Upper lobe of left lung (tissue), 6 donors: ENCODE results near the gene ENTHD1. TPM values are rescaled to one million over a fixed set of nuclear protein-coding genes. Genes with fewer than 3 reads are reported as not detected.

Experiments used
- ATAC-seq, 2 donors: fragments of 200-7000 bp; cut with Tn5 transposase; one replicate each; pipeline ENCODE4 v1.9.1; 2022; ENCODE audit warnings: mild to moderate bottlenecking in 2 of 2, moderate library complexity in 2 of 2; ENCODE audit not compliant: low FRiP score in 2 of 2
- DNase-seq, 2 donors: peaks; one replicate each; pipeline ENCODE4 v3.0.0-alpha.2; 2019 to 2020
- H3K27ac ChIP-seq, 4 donors: fragments of 200-600 bp; sonication (generic); one replicate each; pipeline ENCODE4 v1.5.1; 2016 to 2019
- H3K27me3 ChIP-seq, 4 donors: fragments of 200-600 bp; sonication (generic); one replicate each; pipeline ENCODE4 v1.5.1; 2017 to 2019
- H3K36me3 ChIP-seq, 4 donors: fragments of 200-600 bp; sonication (generic); one replicate each; pipeline ENCODE4 v1.5.1; 2016 to 2019
- H3K4me1 ChIP-seq, 4 donors: fragments of 200-600 bp; sonication (generic); one replicate each; pipeline ENCODE4 v1.5.1; 2018 to 2019
- H3K4me3 ChIP-seq, 4 donors: fragments of 200-600 bp; sonication (generic); one replicate each; pipeline ENCODE4 v1.5.1; 2017 to 2019; ENCODE audit warnings: mild to moderate bottlenecking in 2 of 4, moderate library complexity in 1 of 4
- H3K9me3 ChIP-seq, 4 donors: fragments of 200-600 bp; sonication (generic); one replicate each; pipeline ENCODE4 v1.5.1; 2018 to 2019
- EP300 ChIP-seq, 4 donors: sonication (generic); formaldehyde crosslinking; IDR thresholded peaks; one replicate each; pipeline ENCODE4 v1.5.1; 2017; ENCODE audit warnings: antibody characterized with exemption in 4 of 4, control low read depth in 2 of 4
- POLR2A ChIP-seq, 4 donors: fragments of 450-650 bp; IDR thresholded peaks; one replicate each; pipeline ENCODE4 v1.5.1; 2016 to 2017; ENCODE audit warnings: antibody characterized with exemption in 4 of 4, mild to moderate bottlenecking in 2 of 4
- POLR2AphosphoS5 ChIP-seq, 2 donors: sonication (generic); formaldehyde crosslinking; IDR thresholded peaks; one replicate each; pipeline ENCODE4 v1.5.1; 2017; ENCODE audit warnings: antibody characterized with exemption in 2 of 2
- WGBS, 2 donors: methylation state at CpG; one replicate each; pipeline ENCODE4 v1.1.5; 2017 to 2018; 5-methylcytosine and 5-hydroxymethylcytosine counted together
- total RNA-seq, 6 donors: library from RNA; depleted of rRNA in 4 of 6; stranded (reverse); fragments of >200 nt in 4 of 6; gene quantifications; one replicate each; pipeline versions ENCODE4 v1.1.0 to v1.2.1, GENCODE V29; 2016 to 2021
- TF ChIP-seq, protein P1 (sequence below), 6 experiments: fragments of 450-650 bp in 4 of 6; fragments of 200-600 bp in 2 of 6; sonication (generic) in 2 of 6; IDR thresholded peaks; one replicate each; pipeline ENCODE4 v1.5.1; 2016 to 2019; ENCODE audit warnings: antibody characterized with exemption in 6 of 6
- donor health status: DM: no; HTN: no; CAD: no; lungs with moderate emphysema.
- donor health status: DM: no; HTN: yes; CAD: no; lungs with severe emphysema.

ENTHD1 gene
- total RNA-seq, 6 donors from 2014 or later: 0.09 TPM; not detected in 5

DNA sequence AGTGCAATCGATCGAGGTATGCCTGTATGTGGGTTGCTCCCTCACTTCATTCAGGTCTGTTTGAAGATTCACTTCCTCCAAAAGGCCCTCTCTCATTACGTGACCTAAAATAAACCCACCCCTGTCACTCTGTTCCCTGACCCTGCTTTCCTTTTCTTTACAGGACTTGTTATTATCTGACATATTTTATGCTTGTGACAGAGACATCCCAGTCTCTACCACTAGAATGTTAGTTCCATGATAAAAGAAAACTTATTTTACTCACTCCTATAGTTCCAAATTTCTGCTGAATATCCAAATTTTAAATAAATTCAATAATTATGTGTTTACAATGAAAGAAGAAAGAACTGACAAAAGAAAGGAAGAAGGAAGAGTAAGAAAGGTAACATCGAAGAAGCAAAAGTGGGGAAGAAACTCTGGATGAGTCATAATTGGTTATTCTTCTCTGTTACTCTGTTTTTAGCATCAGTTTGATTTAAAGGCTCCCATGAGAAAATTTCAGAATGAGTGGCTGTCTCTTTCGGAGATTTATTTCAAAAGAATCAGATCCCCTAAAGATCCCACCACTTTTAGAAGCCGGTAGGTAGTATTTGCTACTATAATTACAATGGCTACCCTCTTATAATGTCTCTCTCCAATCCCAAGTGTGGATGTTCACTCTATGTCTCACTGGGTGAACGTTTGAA, 33.5 kb downstream of the ENTHD1 start:
- DNase-seq (no peak), ATAC-seq (no peak)
- TF ChIP-seq EP300 (IDR thresholded peaks at IDR 0.05): no peak
- TF ChIP-seq, protein P1, sequence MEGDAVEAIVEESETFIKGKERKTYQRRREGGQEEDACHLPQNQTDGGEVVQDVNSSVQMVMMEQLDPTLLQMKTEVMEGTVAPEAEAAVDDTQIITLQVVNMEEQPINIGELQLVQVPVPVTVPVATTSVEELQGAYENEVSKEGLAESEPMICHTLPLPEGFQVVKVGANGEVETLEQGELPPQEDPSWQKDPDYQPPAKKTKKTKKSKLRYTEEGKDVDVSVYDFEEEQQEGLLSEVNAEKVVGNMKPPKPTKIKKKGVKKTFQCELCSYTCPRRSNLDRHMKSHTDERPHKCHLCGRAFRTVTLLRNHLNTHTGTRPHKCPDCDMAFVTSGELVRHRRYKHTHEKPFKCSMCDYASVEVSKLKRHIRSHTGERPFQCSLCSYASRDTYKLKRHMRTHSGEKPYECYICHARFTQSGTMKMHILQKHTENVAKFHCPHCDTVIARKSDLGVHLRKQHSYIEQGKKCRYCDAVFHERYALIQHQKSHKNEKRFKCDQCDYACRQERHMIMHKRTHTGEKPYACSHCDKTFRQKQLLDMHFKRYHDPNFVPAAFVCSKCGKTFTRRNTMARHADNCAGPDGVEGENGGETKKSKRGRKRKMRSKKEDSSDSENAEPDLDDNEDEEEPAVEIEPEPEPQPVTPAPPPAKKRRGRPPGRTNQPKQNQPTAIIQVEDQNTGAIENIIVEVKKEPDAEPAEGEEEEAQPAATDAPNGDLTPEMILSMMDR (IDR thresholded peaks at IDR 0.05): no peak
- WGBS, 2 donors: 63 to 65% methylated on average over 7 of the region's 7 CpGs
- Histone ChIP-seq H3K9me3 (no peaks in the 10 kb centered on the region), H3K4me3 (no peak overlapping the region), H3K27me3 (no peaks in the 10 kb centered on the region), H3K36me3 (no peaks in the 10 kb centered on the region), H3K27ac (no peak overlapping the region), H3K4me1 (no peaks in the 10 kb centered on the region)

DNA sequence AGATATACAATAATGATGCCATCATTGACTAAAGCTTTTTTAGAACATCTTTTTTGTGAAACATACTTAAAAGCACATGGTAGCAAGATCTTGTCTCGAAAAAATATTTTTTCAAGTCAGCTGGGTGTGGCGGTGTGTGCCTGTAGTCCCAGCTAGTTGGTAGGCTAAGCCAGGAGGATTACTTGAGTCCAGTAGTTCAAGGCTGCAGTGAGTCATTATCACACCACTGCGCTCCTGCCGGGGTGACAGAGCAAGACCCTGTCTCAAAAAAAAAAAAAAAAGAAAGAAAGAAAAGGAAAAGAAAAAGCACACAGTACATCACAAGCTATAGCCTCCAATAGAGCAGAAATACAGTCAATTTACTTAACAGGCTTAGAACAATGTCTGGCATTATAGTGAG, 37.0 kb downstream of the ENTHD1 start:
- no peaks in the 10 kb centered on the region for H3K27me3 ChIP-seq
- H3K4me1 ChIP-seq: no peaks in the 10 kb centered on the region
- DNase-seq: no peak
- H3K9me3 ChIP-seq: no peaks in the 10 kb centered on the region
- ATAC-seq: no peak
- TF ChIP-seq EP300 (IDR thresholded peaks at IDR 0.05) (no peak), POLR2AphosphoS5 (IDR thresholded peaks at IDR 0.05) (no peak), POLR2A (IDR thresholded peaks at IDR 0.05) (no peak)
- TF ChIP-seq, protein P1 (IDR thresholded peaks at IDR 0.05): no peak
- H3K4me3 ChIP-seq: no peak overlapping the region
- no peaks in the 10 kb centered on the region for H3K36me3 ChIP-seq
- 82 to 88% methylated on average over 4 of the region's 4 CpGs for WGBS, 2 donors
- H3K27ac ChIP-seq: no peak overlapping the region

DNA sequence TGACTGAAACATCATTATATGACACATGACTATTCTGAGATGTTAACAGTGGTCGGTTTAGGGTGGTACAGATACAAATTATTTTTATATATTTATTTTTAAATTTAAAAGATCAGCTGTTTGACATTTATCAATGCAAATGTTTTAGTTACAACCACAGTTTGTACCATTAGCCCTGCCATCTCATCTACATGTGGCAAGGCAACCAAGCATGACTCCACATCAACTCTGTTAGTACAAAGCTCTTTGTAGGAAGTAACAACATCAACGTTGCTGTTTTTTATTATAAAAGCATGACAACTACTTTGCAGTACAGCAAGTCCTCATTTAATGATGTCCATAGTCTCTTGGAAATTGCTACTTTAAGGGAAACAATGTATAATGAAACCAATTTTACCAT, 40.8 kb downstream of the ENTHD1 start:
- DNase-seq (no peak), ATAC-seq (no peak)
- no peaks in the 10 kb centered on the region for H3K4me1 ChIP-seq
- no peaks in the 10 kb centered on the region for H3K9me3 ChIP-seq
- no peak overlapping the region for H3K4me3 ChIP-seq
- H3K36me3 ChIP-seq: no peaks in the 10 kb centered on the region
- no peaks in the 10 kb centered on the region for H3K27me3 ChIP-seq
- no peak overlapping the region for H3K27ac ChIP-seq
- 71 to 78% methylated on average over 2 of the region's 2 CpGs for WGBS, 2 donors
- TF ChIP-seq POLR2AphosphoS5 (IDR thresholded peaks at IDR 0.05) (no peak), EP300 (IDR thresholded peaks at IDR 0.05) (no peak), POLR2A (IDR thresholded peaks at IDR 0.05) (no peak)
- TF ChIP-seq, protein P1 (IDR thresholded peaks at IDR 0.05): no peak

DNA sequence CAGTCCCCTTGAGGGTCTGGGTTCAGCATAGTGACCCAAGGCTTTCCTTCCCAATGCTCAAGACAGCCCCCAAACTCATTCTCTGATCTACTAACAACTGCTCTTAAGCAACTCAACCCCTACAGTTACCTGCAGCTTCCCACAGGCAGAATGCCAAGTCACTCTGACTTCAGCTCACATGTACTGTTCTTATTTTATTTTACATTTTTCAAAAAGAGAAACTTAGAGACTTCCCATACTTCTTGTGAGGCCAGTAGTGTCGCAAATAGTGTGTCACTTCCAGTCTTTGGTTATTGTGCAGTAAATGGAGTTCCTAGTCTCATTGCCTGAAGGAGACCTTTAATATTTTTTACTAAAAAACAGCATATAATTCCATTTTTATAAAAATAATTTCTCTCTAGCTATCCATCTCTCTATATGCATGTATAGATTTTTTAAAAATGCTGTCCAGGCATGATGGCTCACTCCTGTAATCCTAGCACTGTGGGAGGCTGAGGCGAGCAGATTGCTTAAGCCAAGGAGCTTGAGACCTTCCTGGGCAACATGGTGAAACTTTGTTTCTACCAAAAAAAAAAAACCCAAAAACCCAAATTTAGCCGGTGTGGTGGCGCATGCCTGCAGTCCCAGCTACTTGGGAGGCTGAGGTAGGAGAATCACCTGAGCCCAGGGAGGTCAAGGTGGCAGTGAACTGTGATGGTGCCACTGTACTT, 41.8 kb downstream of the ENTHD1 start:
- DNase-seq: no peak

More for the DNA sequence above, 41.8 kb downstream of the ENTHD1 start:
- Histone ChIP-seq H3K9me3 (no peaks in the 10 kb centered on the region), H3K27ac (no peak overlapping the region), H3K36me3 (no peaks in the 10 kb centered on the region), H3K4me3 (no peak overlapping the region), H3K27me3 (no peaks in the 10 kb centered on the region), H3K4me1 (no peaks in the 10 kb centered on the region)
- ATAC-seq: no peak
- 72 to 82% methylated on average over 4 of the region's 4 CpGs for WGBS, 2 donors
- TF ChIP-seq EP300 (IDR thresholded peaks at IDR 0.05) (no peak), POLR2A (IDR thresholded peaks at IDR 0.05) (no peak), POLR2AphosphoS5 (IDR thresholded peaks at IDR 0.05) (no peak)
- TF ChIP-seq, protein P1 (IDR thresholded peaks at IDR 0.05): no peak
